CD4-positive, CD25-positive, alpha-beta regulatory T cell (primary cell): Measurements from ENCODE around the gene AADACL3. TPM values are rescaled to one million over a fixed set of nuclear protein-coding genes. Genes with fewer than 3 reads are reported as not detected.

Source experiments
- ATAC-seq, 2 donors: fragments of 150-1000 bp; cut with Tn5 transposase; one replicate each; pipeline ENCODE4 v1.10.0; 2021; ENCODE audit warnings: low read depth in 2 of 2, moderate number of reproducible peaks in 2 of 2, moderate library complexity in 1 of 2
- DNase-seq, 3 donors: peaks; one replicate each; pipeline versions ENCODE4 v3.0.0 to v3.0.0-alpha.2; 2012 to 2022; ENCODE audit warnings: mixed read lengths in 1 of 3
- H3K27ac ChIP-seq: one replicate; pipeline ENCODE4 v1.7.0; 2013; ENCODE audit warnings: mild to moderate bottlenecking, low read length; ENCODE audit not compliant: insufficient read depth, poor library complexity, severe bottlenecking
- H3K27me3 ChIP-seq: one replicate; pipeline ENCODE4 v1.7.0; 2013; ENCODE audit warnings: low read length; ENCODE audit not compliant: control insufficient read depth, insufficient read depth
- H3K36me3 ChIP-seq: one replicate; pipeline ENCODE4 v1.7.0; 2013; ENCODE audit warnings: mild to moderate bottlenecking, low read length, moderate library complexity; ENCODE audit not compliant: control insufficient read depth, insufficient read depth
- H3K4me1 ChIP-seq: 2 replicates; pipeline ENCODE4 v1.7.0; 2013; ENCODE audit warnings: mild to moderate bottlenecking, low read length; ENCODE audit not compliant: insufficient read depth, control insufficient read depth, poor library complexity, severe bottlenecking
- H3K4me3 ChIP-seq: one replicate; pipeline ENCODE4 v1.7.0; 2013; ENCODE audit warnings: low read depth, mild to moderate bottlenecking, low read length, moderate library complexity
- H3K9me3 ChIP-seq, 2 experiments: 1 replicate in 1 of 2; 2 replicates in 1 of 2; pipeline ENCODE4 v1.7.0; 2013; ENCODE audit warnings: low read length in 2 of 2, mild to moderate bottlenecking in 1 of 2, moderate library complexity in 1 of 2; ENCODE audit not compliant: control insufficient read depth in 2 of 2
- H3K27ac Mint-ChIP-seq, 3 donors: one replicate each; pipeline ENCODE4 v1.8.0; 2020 to 2022; ENCODE audit warnings: mild to moderate bottlenecking in 3 of 3, mixed read lengths in 3 of 3, moderate library complexity in 2 of 3
- H3K27me3 Mint-ChIP-seq: one replicate; pipeline ENCODE4 v1.8.0; 2022; ENCODE audit warnings: mild to moderate bottlenecking, mixed read lengths
- H3K36me3 Mint-ChIP-seq: one replicate; pipeline ENCODE4 v1.8.0; 2020; ENCODE audit warnings: mixed read lengths
- H3K4me1 Mint-ChIP-seq, 4 donors: one replicate each; pipeline ENCODE4 v1.8.0; 2020 to 2022; ENCODE audit warnings: mixed read lengths in 4 of 4, mild to moderate bottlenecking in 1 of 4
- H3K4me3 Mint-ChIP-seq, 4 donors: one replicate each; pipeline ENCODE4 v1.8.0; 2020 to 2022; ENCODE audit warnings: mild to moderate bottlenecking in 4 of 4, mixed read lengths in 4 of 4, moderate library complexity in 3 of 4
- H3K9me3 Mint-ChIP-seq, 7 donors: one replicate each; pipeline ENCODE4 v1.8.0; 2020 to 2022; ENCODE audit warnings: mixed read lengths in 7 of 7, mild to moderate bottlenecking in 3 of 7, moderate library complexity in 2 of 7
- polyA plus RNA-seq, 4 donors: library from polyadenylated mRNA; unstranded; fragments of 300-500 nt; fragmentation: Illumina TruSeq; gene quantifications; one replicate each; pipeline ENCODE4 v1.2.3, GENCODE V29; 2021
- total RNA-seq: library from RNA; stranded (reverse); gene quantifications from one replicate; pipeline ENCODE4 v1.2.3, GENCODE V29; 2022

The AADACL3 gene
- total and polyA plus RNA-seq, 5 donors from 2014 or later, result not detected

- Histone ChIP-seq H3K4me1 (no peaks in the 10 kb centered on the region), H3K27ac (no peak overlapping the region), H3K27me3 (peaks cover 3% of the 10 kb centered on the region), H3K9me3 (no peaks in the 10 kb centered on the region), H3K36me3 (no peaks in the 10 kb centered on the region), H3K4me3 (no peak overlapping the region)
- no peaks in the 10 kb centered on the region for H3K36me3 Mint-ChIP-seq
- H3K4me3 Mint-ChIP-seq, result no peak overlapping the region
- no peak for ATAC-seq
- peaks cover 7% of the 10 kb centered on the region for H3K27me3 Mint-ChIP-seq
- DNase-seq, result no peak
- H3K9me3 Mint-ChIP-seq, result no peaks in the 10 kb centered on the region
- H3K4me1 Mint-ChIP-seq, result no peaks in the 10 kb centered on the region
- no peak overlapping the region for H3K27ac Mint-ChIP-seq
Measured at GRCh38 chr1:12690156-12690555, 25.8 kb upstream of the AADACL3 start.

GRCh38 chr1:12692967-12693782 is 22.7 kb upstream of the AADACL3 start:
- no peaks in the 10 kb centered on the region for H3K9me3 ChIP-seq
- H3K9me3 Mint-ChIP-seq, result peaks cover 0 to 2% (median 0%) of the 10 kb centered on the region in 7 donors
- H3K27ac Mint-ChIP-seq, result no peak overlapping the region
- H3K4me1 Mint-ChIP-seq, result no peaks in the 10 kb centered on the region
- DNase-seq (no peak), ATAC-seq (no peak)
- no peak overlapping the region for H3K27ac ChIP-seq
- no peak overlapping the region for H3K4me3 Mint-ChIP-seq
- peaks cover 2% of the 10 kb centered on the region for H3K27me3 ChIP-seq
- H3K36me3 ChIP-seq, result no peaks in the 10 kb centered on the region
- no peak overlapping the region for H3K4me3 ChIP-seq
- no peaks in the 10 kb centered on the region for H3K27me3 Mint-ChIP-seq
- no peaks in the 10 kb centered on the region for H3K36me3 Mint-ChIP-seq
- no peaks in the 10 kb centered on the region for H3K4me1 ChIP-seq

- peaks cover 6% of the 10 kb centered on the region for H3K27me3 ChIP-seq
- no peak for ATAC-seq
- no peak overlapping the region for H3K27ac ChIP-seq
- no peaks in the 10 kb centered on the region for H3K36me3 ChIP-seq
- H3K4me1 ChIP-seq, result no peaks in the 10 kb centered on the region
- Mint-ChIP-seq H3K36me3 (no peaks in the 10 kb centered on the region), H3K4me1 (no peaks in the 10 kb centered on the region), H3K9me3 (peaks cover 0 to 4% (median 0%) of the 10 kb centered on the region in 7 donors), H3K27ac (no peak overlapping the region), H3K27me3 (peaks cover 5% of the 10 kb centered on the region), H3K4me3 (no peak overlapping the region)
- no peak overlapping the region for H3K4me3 ChIP-seq
- DNase-seq, result no peak
- no peaks in the 10 kb centered on the region for H3K9me3 ChIP-seq
Measured at GRCh38 chr1:12696658-12697057, 19.3 kb upstream of the AADACL3 start.

GRCh38 chr1:12697397-12697796 is 18.5 kb upstream of the AADACL3 start:
- H3K9me3 ChIP-seq, result no peaks in the 10 kb centered on the region
- no peak overlapping the region for H3K4me3 ChIP-seq
- H3K4me1 ChIP-seq, result no peaks in the 10 kb centered on the region
- Mint-ChIP-seq H3K27ac (no peak overlapping the region), H3K4me3 (no peak overlapping the region), H3K4me1 (no peaks in the 10 kb centered on the region), H3K27me3 (peaks cover 5% of the 10 kb centered on the region), H3K9me3 (peaks cover 0 to 5% (median 0%) of the 10 kb centered on the region in 7 donors), H3K36me3 (no peaks in the 10 kb centered on the region)
- no peak overlapping the region for H3K27ac ChIP-seq
- H3K27me3 ChIP-seq, result peaks cover 6% of the 10 kb centered on the region
- no peaks in the 10 kb centered on the region for H3K36me3 ChIP-seq
- ATAC-seq, result no peak
- no peak for DNase-seq

GRCh38 chr1:12703821-12704451 is 12.0 kb upstream of the AADACL3 start:
- no peaks in the 10 kb centered on the region for H3K4me1 ChIP-seq
- H3K36me3 ChIP-seq, result no peaks in the 10 kb centered on the region
- H3K27me3 Mint-ChIP-seq, result peaks cover 17% of the 10 kb centered on the region
- no peaks in the 10 kb centered on the region for H3K36me3 Mint-ChIP-seq
- H3K27ac ChIP-seq, result no peak overlapping the region
- DNase-seq (no peak), ATAC-seq (no peak)
- no peak overlapping the region for H3K27ac Mint-ChIP-seq
- H3K27me3 ChIP-seq, result peaks cover 4% of the 10 kb centered on the region
- H3K4me3 ChIP-seq, result no peak overlapping the region
- H3K9me3 ChIP-seq, result peaks cover 7 to 18% of the 10 kb centered on the region in 2 experiments
- no peaks in the 10 kb centered on the region for H3K4me1 Mint-ChIP-seq
- H3K4me3 Mint-ChIP-seq, result no peak overlapping the region
- peaks cover 0 to 32% (median 9%) of the 10 kb centered on the region in 7 donors for H3K9me3 Mint-ChIP-seq

GRCh38 chr1:12706061-12706460 is 9.8 kb upstream of the AADACL3 start:
- Mint-ChIP-seq H3K27me3 (peaks cover 12% of the 10 kb centered on the region), H3K4me1 (no peaks in the 10 kb centered on the region), H3K9me3 (peaks cover 0 to 31% (median 9%) of the 10 kb centered on the region in 7 donors), H3K27ac (no peak overlapping the region), H3K4me3 (no peak overlapping the region), H3K36me3 (no peaks in the 10 kb centered on the region)
- no peak overlapping the region for H3K4me3 ChIP-seq
- no peak overlapping the region for H3K27ac ChIP-seq
- H3K4me1 ChIP-seq, result no peaks in the 10 kb centered on the region
- H3K36me3 ChIP-seq, result no peaks in the 10 kb centered on the region
- DNase-seq, result no peak
- peaks cover 7 to 18% of the 10 kb centered on the region in 2 experiments for H3K9me3 ChIP-seq
- H3K27me3 ChIP-seq, result no peaks in the 10 kb centered on the region
- no peak for ATAC-seq

GRCh38 chr1:12708396-12709090 is 7.4 kb upstream of the AADACL3 start:
- no peak overlapping the region for H3K4me3 ChIP-seq
- H3K27me3 ChIP-seq, result no peaks in the 10 kb centered on the region
- no peaks in the 10 kb centered on the region for H3K36me3 ChIP-seq
- H3K27ac ChIP-seq, result no peak overlapping the region
- H3K27me3 Mint-ChIP-seq, result peaks cover 22% of the 10 kb centered on the region
- H3K27ac Mint-ChIP-seq, result no peak overlapping the region
- no peak for ATAC-seq
- H3K4me1 ChIP-seq, result no peaks in the 10 kb centered on the region
- peaks cover 0 to 17% (median 7%) of the 10 kb centered on the region in 7 donors for H3K9me3 Mint-ChIP-seq
- no peaks in the 10 kb centered on the region for H3K4me1 Mint-ChIP-seq
- no peak for DNase-seq
- H3K9me3 ChIP-seq, result peaks cover 3 to 11% of the 10 kb centered on the region in 2 experiments
- no peaks in the 10 kb centered on the region for H3K36me3 Mint-ChIP-seq
- no peak overlapping the region for H3K4me3 Mint-ChIP-seq
